ENCODE results near the gene CCDC148. TPM values are rescaled to one million over a fixed set of nuclear protein-coding genes. Genes with fewer than 3 reads are reported as not detected.

The CCDC148 gene
- total and polyA plus RNA-seq, 2 experiments from 2014 or later, result 1.2 to 1.8 TPM

DNA sequence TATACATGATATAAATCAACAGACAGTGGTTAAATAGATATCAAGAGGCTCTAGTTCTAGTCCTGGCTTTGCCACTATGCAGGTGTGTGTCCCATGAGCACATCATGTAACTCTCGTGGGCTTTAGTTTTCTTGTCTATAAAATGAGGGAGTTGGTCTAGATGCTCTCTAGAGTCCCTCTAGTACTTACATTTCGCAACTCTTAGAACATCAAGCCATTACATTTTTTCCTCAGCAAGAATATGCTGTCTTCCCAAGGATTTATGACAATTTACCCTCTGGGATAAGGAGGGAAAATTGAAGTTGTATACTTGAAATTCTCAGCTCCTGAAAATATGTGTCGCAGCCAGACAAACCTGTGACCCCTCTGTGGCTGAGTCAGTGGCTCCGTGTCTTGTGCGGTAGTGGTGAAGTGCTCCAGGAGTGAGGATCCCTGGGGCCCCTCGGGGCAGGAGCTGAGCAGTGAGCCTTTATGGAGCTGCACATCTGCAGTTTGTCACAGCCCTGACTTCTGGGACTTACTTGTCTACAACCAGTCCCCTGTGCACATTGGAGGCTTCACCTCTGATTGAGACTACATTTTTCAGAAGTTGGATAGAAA lies 7.0 kb upstream of the CCDC148 start (continued):
- TF ChIP-seq POLR2AphosphoS5 (IDR thresholded peaks at IDR 0.05; ENCODE audit: low read depth) (no peak), CREB1 (CRISPR knock-in tag; IDR thresholded peaks at IDR 0.05; ENCODE audit: low read depth) (no peak), NANOG (IDR thresholded peaks at IDR 0.05; ENCODE audit: borderline replicate concordance) (no peak), ZNF331 (CRISPR knock-in tag; IDR thresholded peaks at IDR 0.05; ENCODE audit: low read depth) (no peak)
- TF ChIP-seq, protein P1, sequence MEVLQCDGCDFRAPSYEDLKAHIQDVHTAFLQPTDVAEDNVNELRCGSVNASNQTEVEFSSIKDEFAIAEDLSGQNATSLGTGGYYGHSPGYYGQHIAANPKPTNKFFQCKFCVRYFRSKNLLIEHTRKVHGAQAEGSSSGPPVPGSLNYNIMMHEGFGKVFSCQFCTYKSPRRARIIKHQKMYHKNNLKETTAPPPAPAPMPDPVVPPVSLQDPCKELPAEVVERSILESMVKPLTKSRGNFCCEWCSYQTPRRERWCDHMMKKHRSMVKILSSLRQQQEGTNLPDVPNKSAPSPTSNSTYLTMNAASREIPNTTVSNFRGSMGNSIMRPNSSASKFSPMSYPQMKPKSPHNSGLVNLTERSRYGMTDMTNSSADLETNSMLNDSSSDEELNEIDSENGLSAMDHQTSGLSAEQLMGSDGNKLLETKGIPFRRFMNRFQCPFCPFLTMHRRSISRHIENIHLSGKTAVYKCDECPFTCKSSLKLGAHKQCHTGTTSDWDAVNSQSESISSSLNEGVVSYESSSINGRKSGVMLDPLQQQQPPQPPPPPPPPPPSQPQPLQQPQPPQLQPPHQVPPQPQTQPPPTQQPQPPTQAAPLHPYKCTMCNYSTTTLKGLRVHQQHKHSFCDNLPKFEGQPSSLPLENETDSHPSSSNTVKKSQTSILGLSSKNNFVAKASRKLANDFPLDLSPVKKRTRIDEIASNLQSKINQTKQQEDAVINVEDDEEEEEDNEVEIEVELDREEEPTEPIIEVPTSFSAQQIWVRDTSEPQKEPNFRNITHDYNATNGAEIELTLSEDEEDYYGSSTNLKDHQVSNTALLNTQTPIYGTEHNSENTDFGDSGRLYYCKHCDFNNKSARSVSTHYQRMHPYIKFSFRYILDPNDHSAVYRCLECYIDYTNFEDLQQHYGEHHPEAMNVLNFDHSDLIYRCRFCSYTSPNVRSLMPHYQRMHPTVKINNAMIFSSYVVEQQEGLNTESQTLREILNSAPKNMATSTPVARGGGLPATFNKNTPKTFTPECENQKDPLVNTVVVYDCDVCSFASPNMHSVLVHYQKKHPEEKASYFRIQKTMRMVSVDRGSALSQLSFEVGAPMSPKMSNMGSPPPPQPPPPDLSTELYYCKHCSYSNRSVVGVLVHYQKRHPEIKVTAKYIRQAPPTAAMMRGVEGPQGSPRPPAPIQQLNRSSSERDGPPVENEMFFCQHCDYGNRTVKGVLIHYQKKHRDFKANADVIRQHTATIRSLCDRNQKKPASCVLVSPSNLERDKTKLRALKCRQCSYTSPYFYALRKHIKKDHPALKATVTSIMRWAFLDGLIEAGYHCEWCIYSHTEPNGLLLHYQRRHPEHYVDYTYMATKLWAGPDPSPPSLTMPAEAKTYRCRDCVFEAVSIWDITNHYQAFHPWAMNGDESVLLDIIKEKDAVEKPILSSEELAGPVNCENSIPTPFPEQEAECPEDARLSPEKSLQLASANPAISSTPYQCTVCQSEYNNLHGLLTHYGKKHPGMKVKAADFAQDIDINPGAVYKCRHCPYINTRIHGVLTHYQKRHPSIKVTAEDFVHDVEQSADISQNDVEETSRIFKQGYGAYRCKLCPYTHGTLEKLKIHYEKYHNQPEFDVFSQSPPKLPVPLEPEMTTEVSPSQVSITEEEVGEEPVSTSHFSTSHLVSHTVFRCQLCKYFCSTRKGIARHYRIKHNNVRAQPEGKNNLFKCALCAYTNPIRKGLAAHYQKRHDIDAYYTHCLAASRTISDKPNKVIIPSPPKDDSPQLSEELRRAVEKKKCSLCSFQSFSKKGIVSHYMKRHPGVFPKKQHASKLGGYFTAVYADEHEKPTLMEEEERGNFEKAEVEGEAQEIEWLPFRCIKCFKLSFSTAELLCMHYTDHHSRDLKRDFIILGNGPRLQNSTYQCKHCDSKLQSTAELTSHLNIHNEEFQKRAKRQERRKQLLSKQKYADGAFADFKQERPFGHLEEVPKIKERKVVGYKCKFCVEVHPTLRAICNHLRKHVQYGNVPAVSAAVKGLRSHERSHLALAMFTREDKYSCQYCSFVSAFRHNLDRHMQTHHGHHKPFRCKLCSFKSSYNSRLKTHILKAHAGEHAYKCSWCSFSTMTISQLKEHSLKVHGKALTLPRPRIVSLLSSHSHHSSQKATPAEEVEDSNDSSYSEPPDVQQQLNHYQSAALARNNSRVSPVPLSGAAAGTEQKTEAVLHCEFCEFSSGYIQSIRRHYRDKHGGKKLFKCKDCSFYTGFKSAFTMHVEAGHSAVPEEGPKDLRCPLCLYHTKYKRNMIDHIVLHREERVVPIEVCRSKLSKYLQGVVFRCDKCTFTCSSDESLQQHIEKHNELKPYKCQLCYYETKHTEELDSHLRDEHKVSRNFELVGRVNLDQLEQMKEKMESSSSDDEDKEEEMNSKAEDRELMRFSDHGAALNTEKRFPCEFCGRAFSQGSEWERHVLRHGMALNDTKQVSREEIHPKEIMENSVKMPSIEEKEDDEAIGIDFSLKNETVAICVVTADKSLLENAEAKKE (CRISPR knock-in tag; IDR thresholded peaks at IDR 0.05), result no peak
- TF ChIP-seq, protein P2, sequence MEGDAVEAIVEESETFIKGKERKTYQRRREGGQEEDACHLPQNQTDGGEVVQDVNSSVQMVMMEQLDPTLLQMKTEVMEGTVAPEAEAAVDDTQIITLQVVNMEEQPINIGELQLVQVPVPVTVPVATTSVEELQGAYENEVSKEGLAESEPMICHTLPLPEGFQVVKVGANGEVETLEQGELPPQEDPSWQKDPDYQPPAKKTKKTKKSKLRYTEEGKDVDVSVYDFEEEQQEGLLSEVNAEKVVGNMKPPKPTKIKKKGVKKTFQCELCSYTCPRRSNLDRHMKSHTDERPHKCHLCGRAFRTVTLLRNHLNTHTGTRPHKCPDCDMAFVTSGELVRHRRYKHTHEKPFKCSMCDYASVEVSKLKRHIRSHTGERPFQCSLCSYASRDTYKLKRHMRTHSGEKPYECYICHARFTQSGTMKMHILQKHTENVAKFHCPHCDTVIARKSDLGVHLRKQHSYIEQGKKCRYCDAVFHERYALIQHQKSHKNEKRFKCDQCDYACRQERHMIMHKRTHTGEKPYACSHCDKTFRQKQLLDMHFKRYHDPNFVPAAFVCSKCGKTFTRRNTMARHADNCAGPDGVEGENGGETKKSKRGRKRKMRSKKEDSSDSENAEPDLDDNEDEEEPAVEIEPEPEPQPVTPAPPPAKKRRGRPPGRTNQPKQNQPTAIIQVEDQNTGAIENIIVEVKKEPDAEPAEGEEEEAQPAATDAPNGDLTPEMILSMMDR (conservative IDR thresholded peaks at IDR 0.05; ENCODE audit: low read depth in 2 of 2), result no peak

DNA sequence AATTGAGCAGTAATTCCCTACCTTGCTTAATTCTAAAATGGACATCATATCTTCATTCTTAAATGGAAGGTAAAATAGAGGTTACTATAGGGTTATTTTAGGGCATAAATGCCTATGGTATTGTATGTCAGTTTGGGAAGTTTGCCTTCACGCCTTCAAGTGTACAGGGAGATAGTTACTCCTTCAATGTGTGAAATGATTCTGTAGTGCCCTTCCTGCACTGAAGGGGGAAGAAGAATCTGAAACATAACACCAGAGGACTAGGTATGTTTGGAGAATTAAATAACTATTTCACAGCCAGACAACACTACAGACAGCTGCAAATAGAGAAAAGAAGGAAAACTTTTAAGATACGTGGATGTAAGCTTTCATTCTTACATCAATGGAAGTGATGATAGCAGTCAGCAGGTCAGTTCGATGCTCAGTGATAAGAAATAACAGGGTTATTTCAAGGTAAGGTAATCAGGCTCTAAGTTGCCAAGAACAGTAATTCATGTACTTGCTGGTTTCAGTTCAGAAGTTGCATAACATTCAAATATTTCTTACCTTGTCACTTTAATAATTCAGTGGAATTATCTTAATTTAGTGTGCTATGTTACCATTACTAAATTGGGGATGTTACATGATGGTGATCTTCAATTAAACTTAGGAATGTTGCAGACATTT lies 4.2 kb upstream of the CCDC148 start:
- Histone ChIP-seq H4K20me1 (replicated peaks; ENCODE audit: insufficient read depth) (peaks cover 62% of the 10 kb centered on the region), H3K4me1 (ENCODE audit: insufficient read depth) (peaks cover 39% of the 10 kb centered on the region), H3K79me2 (replicated peaks; ENCODE audit: insufficient read depth) (peaks cover 76% of the 10 kb centered on the region), H3K9me2 (ENCODE audit: insufficient read depth) (no peaks in the 10 kb centered on the region), H3K36me3 (ENCODE audit: insufficient read depth) (no peaks in the 10 kb centered on the region), H3K27me3 (ENCODE audit: insufficient read depth) (no peaks in the 10 kb centered on the region), H3F3A (replicated peaks; ENCODE audit: low read depth) (peaks cover 3% of the 10 kb centered on the region), H3K4me2 (0 out of 2 replicates have a peak overlapping the region, but pooled peaks have one; percentile 90), H3K27ac (ENCODE audit: low read depth) (no peak overlapping the region), H2AFZ (no peak overlapping the region), H3K4me3 (no peak overlapping the region)
- TF ChIP-seq, protein P2 (conservative IDR thresholded peaks at IDR 0.05; ENCODE audit: low read depth in 2 of 2), result peak in 1 of 2 experiments; percentile 26; a peak in 1 of 4 replicates
- TF ChIP-seq POLR2AphosphoS5 (IDR thresholded peaks at IDR 0.05; ENCODE audit: low read depth), result no peak
- ATAC-seq (no peak), DNase-seq (ENCODE audit: low spot score) (no peak)
- Mint-ChIP-seq H3K4me3 (no peak overlapping the region), H3K4me1 (peaks cover 47% of the 10 kb centered on the region), H3K36me3 (ENCODE audit: low read depth) (peaks cover 3% of the 10 kb centered on the region; the same call in 1 of the 3 replicates), H3K9me3 (peaks cover 3% of the 10 kb centered on the region; the same call in 1 of the 3 replicates), H3K27me3 (ENCODE audit: insufficient read depth, low read depth, poor library complexity) (peaks cover 7% of the 10 kb centered on the region), H3K27ac (no peak overlapping the region)

Measured in GM23338 (cell line).